Measurements from ENCODE around the gene ITSN1.

GRCh38 chr21:33660406-33660805 lies 18.1 kb downstream of the ITSN1 start:
- no peak for TF ChIP-seq POLR2A (IDR thresholded peaks at IDR 0.05)
- TF ChIP-seq, protein P1, sequence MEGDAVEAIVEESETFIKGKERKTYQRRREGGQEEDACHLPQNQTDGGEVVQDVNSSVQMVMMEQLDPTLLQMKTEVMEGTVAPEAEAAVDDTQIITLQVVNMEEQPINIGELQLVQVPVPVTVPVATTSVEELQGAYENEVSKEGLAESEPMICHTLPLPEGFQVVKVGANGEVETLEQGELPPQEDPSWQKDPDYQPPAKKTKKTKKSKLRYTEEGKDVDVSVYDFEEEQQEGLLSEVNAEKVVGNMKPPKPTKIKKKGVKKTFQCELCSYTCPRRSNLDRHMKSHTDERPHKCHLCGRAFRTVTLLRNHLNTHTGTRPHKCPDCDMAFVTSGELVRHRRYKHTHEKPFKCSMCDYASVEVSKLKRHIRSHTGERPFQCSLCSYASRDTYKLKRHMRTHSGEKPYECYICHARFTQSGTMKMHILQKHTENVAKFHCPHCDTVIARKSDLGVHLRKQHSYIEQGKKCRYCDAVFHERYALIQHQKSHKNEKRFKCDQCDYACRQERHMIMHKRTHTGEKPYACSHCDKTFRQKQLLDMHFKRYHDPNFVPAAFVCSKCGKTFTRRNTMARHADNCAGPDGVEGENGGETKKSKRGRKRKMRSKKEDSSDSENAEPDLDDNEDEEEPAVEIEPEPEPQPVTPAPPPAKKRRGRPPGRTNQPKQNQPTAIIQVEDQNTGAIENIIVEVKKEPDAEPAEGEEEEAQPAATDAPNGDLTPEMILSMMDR (IDR thresholded peaks at IDR 0.05) = no peak
